GM12864 (cell line): Measurements from ENCODE around the gene LIMCH1.

Source experiments
- DNase-seq: peaks from one replicate; pipeline ENCODE4 v3.0.0-alpha.2; 2011; ENCODE audit warnings: low read depth
- H3K4me3 ChIP-seq: 2 replicates; pipeline ENCODE4 v1.5.1; 2011; ENCODE audit warnings: mild to moderate bottlenecking, low read depth, low read length, control low read depth
- CTCF ChIP-seq: IDR thresholded peaks from 2 replicates; pipeline ENCODE4 v1.5.1; 2011; ENCODE audit warnings: low read depth, mild to moderate bottlenecking, moderate library complexity, low read length, control low read depth, inconsistent platforms; ENCODE audit errors: missing control alignments

Gene LIMCH1

DNA sequence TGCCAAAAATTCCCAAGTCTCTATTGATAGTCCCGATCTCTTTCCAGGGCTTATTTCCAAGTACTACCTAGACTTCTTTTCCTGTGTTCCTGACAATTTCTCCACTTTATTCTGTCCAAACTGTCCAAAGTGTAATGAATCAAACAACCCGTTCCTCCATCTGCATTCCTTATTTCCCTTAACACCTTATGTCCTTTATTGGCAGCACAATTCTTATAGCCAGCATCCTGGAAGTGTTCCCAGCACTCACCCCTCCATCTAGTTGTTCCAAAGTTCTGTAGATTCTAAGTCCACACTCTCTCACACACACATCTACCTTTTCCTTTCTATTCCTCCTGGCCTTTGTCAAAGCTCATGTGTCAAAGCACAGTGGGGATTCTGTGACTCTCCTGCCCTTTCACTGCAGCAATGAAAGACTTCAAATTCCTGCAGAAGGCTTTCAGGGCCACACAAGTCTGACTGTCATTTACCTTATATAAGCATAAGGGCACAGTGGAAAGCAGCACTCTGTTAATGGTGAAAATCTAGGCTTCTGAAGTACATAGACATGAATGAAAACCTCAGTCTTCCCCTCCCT is 22.1 kb downstream of the LIMCH1 start:
- TF ChIP-seq CTCF, result no peak
- no peak overlapping the region for H3K4me3 ChIP-seq
- DNase-seq, result no peak

DNA sequence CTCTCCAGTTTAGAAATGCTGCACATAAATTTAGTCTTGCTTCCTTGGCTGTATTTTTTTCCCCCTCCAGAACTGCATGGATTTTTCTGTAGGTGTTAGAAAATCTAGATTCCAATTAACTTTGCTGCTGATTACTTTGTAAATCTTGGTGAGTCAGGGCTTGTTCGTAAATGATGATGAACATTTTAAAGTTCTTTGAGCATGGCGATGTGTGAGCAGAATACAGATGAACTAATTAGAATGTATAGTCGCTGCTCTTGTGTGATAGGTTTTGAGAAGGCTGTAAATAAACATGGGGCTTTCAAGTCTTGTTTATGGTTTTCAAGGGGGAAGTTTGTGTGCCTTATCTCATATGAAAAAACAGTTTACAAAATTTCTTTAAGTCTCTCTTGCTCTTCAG is 23.3 kb downstream of the LIMCH1 start:
- H3K4me3 ChIP-seq, result no peak overlapping the region
- no peak for TF ChIP-seq CTCF
- DNase-seq, result no peak

DNA sequence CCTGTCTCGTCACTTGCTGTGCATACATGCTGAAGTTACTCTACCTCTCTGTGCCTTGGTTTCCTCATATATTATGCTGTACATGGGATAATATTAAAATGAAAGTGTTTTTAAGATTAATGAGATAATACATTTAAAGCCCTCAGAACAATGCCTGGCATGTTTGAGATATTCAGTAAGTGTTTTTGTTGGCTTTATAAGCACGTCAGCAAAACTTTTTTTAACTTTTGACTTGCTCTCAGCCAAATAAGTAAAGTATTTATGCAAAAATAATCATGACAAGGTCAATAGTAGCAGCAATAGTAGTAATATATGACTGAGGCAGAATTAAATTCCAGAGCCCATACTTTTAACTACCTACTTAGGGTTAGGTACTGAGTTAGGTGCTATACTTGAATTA is 29.2 kb downstream of the LIMCH1 start:
- DNase-seq, result no peak
- H3K4me3 ChIP-seq, result no peak overlapping the region
- TF ChIP-seq CTCF, result no peak

DNA sequence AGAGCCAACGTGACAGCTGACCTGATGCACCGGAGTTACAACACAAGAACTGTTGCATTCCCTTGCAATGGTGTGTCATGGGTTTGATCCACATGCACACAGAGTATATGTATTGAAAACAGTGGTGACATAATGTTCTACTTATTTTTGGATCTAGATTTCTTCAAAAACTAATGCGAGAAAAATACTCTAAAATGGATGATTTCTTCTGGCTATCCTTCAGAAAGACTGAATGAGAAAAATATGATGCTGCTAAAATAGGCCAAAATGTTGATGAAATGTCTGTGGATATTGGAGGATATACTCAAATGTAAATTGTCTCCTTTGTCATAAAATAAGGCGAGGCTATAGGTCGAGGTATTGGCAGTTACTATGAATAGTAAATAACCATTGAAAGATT is 30.4 kb downstream of the LIMCH1 start:
- H3K4me3 ChIP-seq, result no peak overlapping the region
- no peak for DNase-seq
- TF ChIP-seq CTCF, result no peak

DNA sequence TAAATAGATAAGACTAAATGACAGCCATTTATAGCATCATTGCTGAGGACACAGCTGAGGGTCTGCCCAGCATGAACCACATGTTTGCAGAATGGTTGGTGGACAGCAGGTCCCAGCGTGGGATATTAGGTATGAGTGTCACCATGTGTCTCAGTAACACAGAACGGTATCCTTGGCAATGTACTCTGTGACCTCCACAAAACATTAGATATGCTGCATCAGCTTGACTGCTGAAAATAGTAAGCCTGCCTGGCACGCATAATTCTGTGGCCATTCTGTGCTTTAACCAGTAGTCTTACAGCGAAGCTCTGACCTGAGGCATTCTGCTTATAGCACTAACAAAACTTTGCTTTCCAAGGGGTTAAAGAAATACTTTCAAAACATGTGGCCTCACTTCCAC is 32.0 kb downstream of the LIMCH1 start:
- TF ChIP-seq CTCF, result no peak
- no peak for DNase-seq
- H3K4me3 ChIP-seq, result no peak overlapping the region

- no peak for TF ChIP-seq CTCF
- H3K4me3 ChIP-seq, result no peak overlapping the region
- DNase-seq, result no peak
These were observed 33.5 kb downstream of the LIMCH1 start for GRCh38 chr4:41571422-41571821.

GRCh38 chr4:41572516-41572915 is 34.6 kb downstream of the LIMCH1 start:
- no peak for DNase-seq
- no peak overlapping the region for H3K4me3 ChIP-seq
- TF ChIP-seq CTCF, result no peak
